Measurements from ENCODE around the gene TTC32.

DNA sequence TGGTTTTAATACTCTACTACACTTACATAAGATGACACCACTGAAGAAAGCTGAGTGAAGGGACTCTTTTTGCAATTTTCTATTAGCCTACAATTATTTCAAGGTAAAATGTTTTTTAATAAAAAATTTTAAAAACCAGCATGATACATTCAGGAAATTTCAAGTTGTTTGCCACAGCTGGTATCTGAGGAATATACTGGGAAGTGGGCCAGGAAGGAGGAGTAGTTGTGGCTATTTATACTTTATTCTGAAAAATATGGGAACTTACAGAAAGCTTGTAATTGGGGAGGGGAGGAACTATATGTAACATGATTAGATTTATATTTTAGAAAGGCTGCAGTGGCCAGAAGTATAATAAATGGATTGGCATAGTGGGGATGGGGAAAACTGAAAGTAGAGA lies 47.3 kb upstream of the TTC32 start:
- TF ChIP-seq YY1 (IDR thresholded peaks at IDR 0.05; ENCODE audit: insufficient read depth, insufficient read length) (no peak), ZNF274 (IDR thresholded peaks at IDR 0.05; ENCODE audit: low read depth, low read length) (no peak), SUZ12 (IDR thresholded peaks at IDR 0.05; ENCODE audit: extremely low read depth, insufficient read depth, insufficient read length) (no peak)
